ENCODE results near the gene BCO2.

The BCO2 gene

DNA sequence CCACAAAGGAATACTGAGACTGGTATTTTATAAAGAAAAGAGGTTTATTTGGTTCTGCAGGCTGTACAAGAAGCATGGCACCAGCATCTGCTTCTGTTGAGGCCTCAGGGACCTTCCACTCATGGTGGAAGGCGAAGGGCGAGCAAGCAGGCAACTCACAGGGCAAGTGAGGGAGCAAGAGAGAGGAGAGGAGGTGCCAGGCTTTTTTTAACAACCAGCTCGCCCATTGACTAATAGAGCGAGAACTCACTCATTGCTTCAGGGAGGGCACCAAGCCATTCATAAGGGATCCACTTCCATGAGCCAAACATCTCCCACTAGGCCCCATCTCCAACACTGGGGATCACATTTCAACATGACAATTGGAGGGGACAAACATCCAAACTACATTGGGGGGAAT is 52.2 kb downstream of the BCO2 start:
- TF ChIP-seq, protein P1, sequence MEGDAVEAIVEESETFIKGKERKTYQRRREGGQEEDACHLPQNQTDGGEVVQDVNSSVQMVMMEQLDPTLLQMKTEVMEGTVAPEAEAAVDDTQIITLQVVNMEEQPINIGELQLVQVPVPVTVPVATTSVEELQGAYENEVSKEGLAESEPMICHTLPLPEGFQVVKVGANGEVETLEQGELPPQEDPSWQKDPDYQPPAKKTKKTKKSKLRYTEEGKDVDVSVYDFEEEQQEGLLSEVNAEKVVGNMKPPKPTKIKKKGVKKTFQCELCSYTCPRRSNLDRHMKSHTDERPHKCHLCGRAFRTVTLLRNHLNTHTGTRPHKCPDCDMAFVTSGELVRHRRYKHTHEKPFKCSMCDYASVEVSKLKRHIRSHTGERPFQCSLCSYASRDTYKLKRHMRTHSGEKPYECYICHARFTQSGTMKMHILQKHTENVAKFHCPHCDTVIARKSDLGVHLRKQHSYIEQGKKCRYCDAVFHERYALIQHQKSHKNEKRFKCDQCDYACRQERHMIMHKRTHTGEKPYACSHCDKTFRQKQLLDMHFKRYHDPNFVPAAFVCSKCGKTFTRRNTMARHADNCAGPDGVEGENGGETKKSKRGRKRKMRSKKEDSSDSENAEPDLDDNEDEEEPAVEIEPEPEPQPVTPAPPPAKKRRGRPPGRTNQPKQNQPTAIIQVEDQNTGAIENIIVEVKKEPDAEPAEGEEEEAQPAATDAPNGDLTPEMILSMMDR (conservative IDR thresholded peaks at IDR 0.05; ENCODE audit: low read depth, low read length) = no peak
- no peak overlapping the region for H2AFZ ChIP-seq (ENCODE audit: low read depth)
- H3K4me1 ChIP-seq (ENCODE audit: low read depth, poor library complexity, severe bottlenecking) = peaks cover 8% of the 10 kb centered on the region
- no peaks in the 10 kb centered on the region for H3K36me3 ChIP-seq (ENCODE audit: insufficient read depth)
- H3K9ac ChIP-seq = no peak overlapping the region
- H3K27ac ChIP-seq = no peak overlapping the region
- H4K20me1 ChIP-seq (ENCODE audit: insufficient read depth) = no peaks in the 10 kb centered on the region
- no peaks in the 10 kb centered on the region for H3K27me3 ChIP-seq (ENCODE audit: insufficient read depth, low read depth)
- H3K79me2 ChIP-seq (ENCODE audit: insufficient read depth, low read depth) = peaks cover 5% of the 10 kb centered on the region; the same call in 1 of the 2 replicates
- no peak overlapping the region for H3K4me3 ChIP-seq (IDR thresholded peaks at IDR 0.05; ENCODE audit: insufficient read depth, low read depth, low read length)
- peak overlapping the region; percentile 73 for H3K4me2 ChIP-seq

DNA sequence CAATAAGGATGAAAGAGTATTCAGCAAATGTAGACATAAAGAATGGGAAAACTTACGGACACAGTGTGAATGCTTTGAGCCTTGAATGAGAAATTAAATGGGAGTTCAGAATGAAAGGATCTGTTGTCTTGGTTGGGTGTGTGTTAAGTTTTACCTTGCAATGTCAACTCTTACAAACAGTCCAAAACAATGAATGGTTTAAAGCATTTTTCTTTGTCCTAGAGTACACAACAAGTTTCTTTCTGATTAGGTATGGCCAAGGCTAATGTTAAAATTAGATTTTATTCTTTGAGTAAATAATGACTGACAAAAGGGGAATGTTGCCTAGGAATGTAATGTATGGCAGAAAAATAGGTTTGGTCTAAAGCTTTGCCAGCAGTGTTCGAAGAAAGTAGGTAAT is 53.4 kb downstream of the BCO2 start:
- Histone ChIP-seq H3K79me2 (ENCODE audit: insufficient read depth, low read depth) (peaks cover 5% of the 10 kb centered on the region; the same call in 1 of the 2 replicates), H3K4me2 (no peak overlapping the region), H4K20me1 (ENCODE audit: insufficient read depth) (no peaks in the 10 kb centered on the region), H3K27ac (no peak overlapping the region), H2AFZ (ENCODE audit: low read depth) (no peak overlapping the region), H3K9ac (no peak overlapping the region), H3K4me1 (ENCODE audit: low read depth, poor library complexity, severe bottlenecking) (peaks cover 8% of the 10 kb centered on the region), H3K36me3 (ENCODE audit: insufficient read depth) (no peaks in the 10 kb centered on the region), H3K4me3 (IDR thresholded peaks at IDR 0.05; ENCODE audit: insufficient read depth, low read depth, low read length) (no peak overlapping the region), H3K27me3 (ENCODE audit: insufficient read depth, low read depth) (no peaks in the 10 kb centered on the region)
- TF ChIP-seq, protein P1 (conservative IDR thresholded peaks at IDR 0.05; ENCODE audit: low read depth, low read length) = no peak

DNA sequence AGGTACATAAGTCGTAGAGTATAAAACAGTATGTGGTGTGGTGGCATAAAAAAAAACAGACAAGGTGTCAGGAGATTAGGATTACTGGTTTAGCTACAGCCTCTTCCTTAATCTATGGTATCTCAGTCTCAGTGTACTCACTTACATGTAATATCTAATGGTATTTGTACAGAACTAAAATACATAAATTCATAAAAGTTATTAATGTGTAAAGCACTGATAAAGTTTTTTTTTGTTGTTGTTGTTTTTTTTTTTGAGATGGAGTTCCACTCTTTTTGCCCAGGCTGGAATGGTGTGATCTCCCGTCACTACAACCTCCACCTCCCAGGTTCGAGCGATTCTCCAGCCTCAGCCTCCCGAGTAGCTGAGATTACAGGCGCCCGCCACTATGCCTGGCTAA is 53.8 kb downstream of the BCO2 start:
- TF ChIP-seq, protein P1 (conservative IDR thresholded peaks at IDR 0.05; ENCODE audit: low read depth, low read length) = no peak
- Histone ChIP-seq H3K36me3 (ENCODE audit: insufficient read depth) (no peaks in the 10 kb centered on the region), H3K27ac (no peak overlapping the region), H3K4me2 (no peak overlapping the region), H3K9ac (no peak overlapping the region), H4K20me1 (ENCODE audit: insufficient read depth) (no peaks in the 10 kb centered on the region), H3K27me3 (ENCODE audit: insufficient read depth, low read depth) (no peaks in the 10 kb centered on the region), H3K4me3 (IDR thresholded peaks at IDR 0.05; ENCODE audit: insufficient read depth, low read depth, low read length) (no peak overlapping the region), H3K79me2 (ENCODE audit: insufficient read depth, low read depth) (peaks cover 5% of the 10 kb centered on the region; the same call in 1 of the 2 replicates), H2AFZ (ENCODE audit: low read depth) (no peak overlapping the region), H3K4me1 (ENCODE audit: low read depth, poor library complexity, severe bottlenecking) (peaks cover 8% of the 10 kb centered on the region)

DNA sequence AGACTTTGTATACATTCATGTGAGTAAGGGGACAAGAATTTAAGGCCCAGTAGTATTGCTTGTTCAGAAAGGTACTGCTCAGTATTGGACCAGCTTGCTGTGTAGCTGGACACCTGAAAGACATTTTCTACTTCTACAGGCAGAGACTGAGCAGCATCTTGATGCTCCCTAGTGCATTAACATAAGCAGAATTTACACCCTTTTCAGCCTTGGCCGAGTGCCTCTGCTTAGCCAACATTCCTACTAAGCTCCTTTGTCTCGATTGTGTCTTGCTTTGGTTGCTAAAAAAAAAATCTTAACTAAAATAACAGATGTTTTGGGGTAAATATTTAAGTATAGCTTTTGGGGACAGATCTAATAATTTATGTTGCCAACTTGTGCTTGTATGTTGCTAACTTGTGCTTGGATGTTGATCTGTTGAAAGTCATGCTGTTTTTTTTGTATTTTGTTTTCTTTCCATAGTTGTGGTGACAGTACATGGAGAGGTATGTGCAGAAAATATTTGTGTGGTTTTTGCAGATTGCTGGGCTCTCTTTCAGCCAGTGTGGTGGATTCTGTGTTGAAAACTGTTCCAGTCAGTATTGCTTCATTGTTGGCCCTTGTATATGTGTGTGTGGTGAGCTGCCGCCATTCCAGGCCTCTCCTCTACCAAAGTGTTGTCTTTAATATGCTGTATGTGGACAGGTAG is 54.6 kb downstream of the BCO2 start:
- TF ChIP-seq, protein P1 (conservative IDR thresholded peaks at IDR 0.05; ENCODE audit: low read depth, low read length) = no peak
- Histone ChIP-seq H3K4me3 (IDR thresholded peaks at IDR 0.05; ENCODE audit: insufficient read depth, low read depth, low read length) (no peak overlapping the region), H2AFZ (ENCODE audit: low read depth) (no peak overlapping the region), H3K36me3 (ENCODE audit: insufficient read depth) (no peaks in the 10 kb centered on the region), H3K4me1 (ENCODE audit: low read depth, poor library complexity, severe bottlenecking) (peaks cover 8% of the 10 kb centered on the region), H3K9ac (no peak overlapping the region), H3K27ac (no peak overlapping the region), H3K79me2 (ENCODE audit: insufficient read depth, low read depth) (peaks cover 5% of the 10 kb centered on the region; the same call in 1 of the 2 replicates), H4K20me1 (ENCODE audit: insufficient read depth) (no peaks in the 10 kb centered on the region), H3K4me2 (no peak overlapping the region), H3K27me3 (ENCODE audit: insufficient read depth, low read depth) (no peaks in the 10 kb centered on the region)

Data from KMS-11 (cell line).